IMR-90 (cell line): ENCODE data around the gene INPP4A. TPM values are rescaled to one million over a fixed set of nuclear protein-coding genes. Genes with fewer than 3 reads are reported as not detected.
A peak's percentile ranks its signal among the peaks of the same experiment; 100 is the strongest.

Experiments
- ATAC-seq: fragments of 200-7000 bp; cut with Tn5 transposase; 2 replicates; pipeline ENCODE4 v1.9.1; 2020; ENCODE audit warnings: low read depth, mild to moderate bottlenecking, moderate library complexity
- BruUV-seq: library from RNA; stranded (reverse); fragments of 400-500 nt; replicated peaks from 2 replicates; lab custom pipeline; 2021; lab: Mats Ljungman, UMichigan
- CTCF ChIA-PET: fragments of 300-600 bp; formaldehyde crosslinking; extraction: SDS; loops from one replicate; lab custom pipeline; 2021; ENCODE audit warnings: antibody characterized with exemption; lab: Yijun Ruan, JAX
- POLR2A ChIA-PET: fragments of 300-600 bp; sonication (Branson Sonifier 250); formaldehyde crosslinking; loops from one replicate; lab custom pipeline; 2022; ENCODE audit warnings: antibody characterized with exemption; ENCODE audit not compliant: unreplicated experiment; lab: Charles Lee
- DNase-seq: peaks from one replicate; pipeline ENCODE4 v3.0.0; 2013
- H2AFZ ChIP-seq: replicated peaks from 2 replicates; pipeline ENCODE3; 2013; ENCODE audit warnings: low read length, mild to moderate bottlenecking; ENCODE audit not compliant: poor library complexity
- H2AK5ac ChIP-seq: 2 replicates; pipeline ENCODE4 v1.6.1; 2013; ENCODE audit warnings: low read depth, low read length, inconsistent platforms
- H2AK9ac ChIP-seq: replicated peaks from 2 replicates; pipeline ENCODE3; 2013; ENCODE audit warnings: mild to moderate bottlenecking, low read depth, low read length, moderate library complexity; ENCODE audit not compliant: poor library complexity
- H2BK120ac ChIP-seq: 2 replicates; pipeline ENCODE4 v1.6.1; 2013; ENCODE audit warnings: low read depth, low read length, inconsistent platforms
- H2BK15ac ChIP-seq: 3 replicates; pipeline ENCODE4 v1.6.1; 2013; ENCODE audit warnings: low read depth, low read length, inconsistent platforms
- H2BK20ac ChIP-seq: 2 replicates; pipeline ENCODE4 v1.6.1; 2013; ENCODE audit warnings: low read depth, mild to moderate bottlenecking, inconsistent platforms, low read length, moderate library complexity
- H2BK5ac ChIP-seq: 2 replicates; pipeline ENCODE4 v1.6.1; 2013; ENCODE audit warnings: mild to moderate bottlenecking, low read depth, low read length, inconsistent platforms; ENCODE audit not compliant: poor library complexity, severe bottlenecking
- H3K14ac ChIP-seq: replicated peaks from 2 replicates; pipeline ENCODE4 v1.6.1; 2013; ENCODE audit warnings: low read depth, low read length, inconsistent platforms
- H3K18ac ChIP-seq: 2 replicates; pipeline ENCODE4 v1.6.1; 2013; ENCODE audit warnings: low read depth, low read length, control low read depth
- H3K23ac ChIP-seq: 2 replicates; pipeline ENCODE4 v1.6.1; 2013; ENCODE audit warnings: low read depth, low read length, inconsistent platforms
- H3K27ac ChIP-seq: 2 replicates; pipeline ENCODE4 v1.5.1; 2013; ENCODE audit warnings: mild to moderate bottlenecking, control low read depth, low read length; ENCODE audit not compliant: insufficient read depth
- H3K27me3 ChIP-seq: 2 replicates; pipeline ENCODE4 v1.6.1; 2013; ENCODE audit warnings: low read length; ENCODE audit not compliant: control insufficient read depth, insufficient read depth
- H3K36me3 ChIP-seq: 2 replicates; pipeline ENCODE4 v1.6.1; 2013; ENCODE audit warnings: low read length, mixed read lengths; ENCODE audit not compliant: control insufficient read depth, insufficient read depth
- H3K4ac ChIP-seq: 2 replicates; pipeline ENCODE4 v1.6.1; 2013; ENCODE audit warnings: low read depth, low read length, inconsistent platforms
- H3K4me1 ChIP-seq: 2 replicates; pipeline ENCODE4 v1.6.1; 2013; ENCODE audit warnings: low read length, mixed read lengths; ENCODE audit not compliant: control insufficient read depth, insufficient read depth
- H3K4me2 ChIP-seq: 2 replicates; pipeline ENCODE4 v1.6.1; 2013; ENCODE audit warnings: low read depth, mild to moderate bottlenecking, control low read depth, low read length, moderate library complexity
- H3K4me3 ChIP-seq: 2 replicates; pipeline ENCODE4 v1.5.1; 2013; ENCODE audit warnings: low read depth, mild to moderate bottlenecking, control low read depth, low read length, moderate library complexity; ENCODE audit not compliant: insufficient read depth
- H3K56ac ChIP-seq: 2 replicates; pipeline ENCODE4 v1.6.1; 2013; ENCODE audit warnings: low read length, inconsistent platforms; ENCODE audit not compliant: insufficient read depth; ENCODE audit errors: extremely low read depth
- H3K79me1 ChIP-seq, 2 experiments: 2 replicates each; pipeline ENCODE4 v1.6.1; 2013; ENCODE audit warnings: low read length in 2 of 2, inconsistent platforms in 1 of 2, low read depth in 1 of 2
- H3K9ac ChIP-seq: 2 replicates; pipeline ENCODE4 v1.6.1; 2013; ENCODE audit warnings: low read depth, low read length, control low read depth
- H3K9me1 ChIP-seq: 2 replicates; pipeline ENCODE4 v1.6.1; 2013; ENCODE audit warnings: low read length, inconsistent platforms; ENCODE audit not compliant: insufficient read depth
- H3K9me3 ChIP-seq: 2 replicates; pipeline ENCODE4 v1.6.1; 2013; ENCODE audit warnings: low read length; ENCODE audit not compliant: control insufficient read depth, insufficient read depth
- H4K20me1 ChIP-seq: 2 replicates; pipeline ENCODE4 v1.6.1; 2013; ENCODE audit warnings: low read length, inconsistent platforms; ENCODE audit not compliant: insufficient read depth
- H4K5ac ChIP-seq: 2 replicates; pipeline ENCODE4 v1.6.1; 2013; ENCODE audit warnings: mild to moderate bottlenecking, low read depth, low read length, control low read depth
- H4K8ac ChIP-seq, 2 experiments: 2 replicates each; pipeline ENCODE4 v1.6.1; 2013; ENCODE audit warnings: low read depth in 2 of 2, low read length in 2 of 2, control low read depth in 1 of 2, inconsistent platforms in 1 of 2
- H4K91ac ChIP-seq: 2 replicates; pipeline ENCODE4 v1.6.1; 2013; ENCODE audit warnings: low read depth, low read length, inconsistent platforms; ENCODE audit not compliant: insufficient read depth
- BHLHE40 ChIP-seq: fragments of 150-350 bp; IDR thresholded peaks from 2 replicates; pipeline ENCODE4 v1.6.1; 2016; ENCODE audit warnings: mild to moderate bottlenecking, low read depth, low read length
- CEBPB ChIP-seq: IDR thresholded peaks from 2 replicates; pipeline ENCODE4 v1.6.1; 2012; ENCODE audit warnings: low read depth, low read length, improper control_type of control experiment
- CHD1 ChIP-seq: IDR thresholded peaks from 2 replicates; pipeline ENCODE4 v1.6.1; 2012; ENCODE audit warnings: low read depth, low read length, improper control_type of control experiment
- FOS ChIP-seq: fragments of 150-350 bp; IDR thresholded peaks from 2 replicates; pipeline ENCODE4 v1.6.1; 2016; ENCODE audit warnings: low read depth, low read length
- MAFK ChIP-seq: IDR thresholded peaks from 2 replicates; pipeline ENCODE4 v1.6.1; 2012; ENCODE audit warnings: low read depth, low read length, improper control_type of control experiment
- MAZ ChIP-seq: IDR thresholded peaks from 2 replicates; pipeline ENCODE4 v1.6.1; 2012; ENCODE audit warnings: low read depth, mild to moderate bottlenecking, low read length, improper control_type of control experiment, moderate library complexity, borderline replicate concordance
- MXI1 ChIP-seq: IDR thresholded peaks from 2 replicates; pipeline ENCODE4 v1.6.1; 2012; ENCODE audit warnings: low read depth, mild to moderate bottlenecking, low read length, moderate library complexity, borderline replicate concordance
- NFE2L2 ChIP-seq: fragments of 150-350 bp; IDR thresholded peaks from 2 replicates; pipeline ENCODE4 v1.6.1; 2016; ENCODE audit warnings: low read depth, mild to moderate bottlenecking, low read length
- POLR2A ChIP-seq: IDR thresholded peaks from 2 replicates; pipeline ENCODE4 v1.6.1; 2012; ENCODE audit warnings: mild to moderate bottlenecking, low read depth, low read length
- RCOR1 ChIP-seq: IDR thresholded peaks from 2 replicates; pipeline ENCODE4 v1.6.1; 2012; ENCODE audit warnings: mild to moderate bottlenecking, low read length, improper control_type of control experiment; ENCODE audit not compliant: insufficient replicate concordance
- RFX5 ChIP-seq: IDR thresholded peaks from 2 replicates; pipeline ENCODE4 v1.8.0; 2012; ENCODE audit warnings: low read depth, mild to moderate bottlenecking, low read length, moderate library complexity
- WGBS, 2 experiments: methylation state at CpG; one replicate each; pipeline versions ENCODE4 v1.1.5 to v1.1.7; 2013; ENCODE audit warnings: missing lambda C conversion rate in 2 of 2; ENCODE audit not compliant: insufficient read length in 1 of 2; ENCODE audit errors: extremely low coverage in 2 of 2; 5-methylcytosine and 5-hydroxymethylcytosine counted together
- dilution Hi-C: fragments of 300-500 bp; cut with HindIII; formaldehyde crosslinking; loops from one replicate; pipeline ENCODE4 v1.14.3; 2018; ENCODE audit warnings: low sequenced_read_pairs; ENCODE audit not compliant: unreplicated experiment
- in situ Hi-C: fragments of 300-500 bp; cut with MboI; formaldehyde crosslinking; loops from 3 replicates; pipeline ENCODE4 v1.14.3; 2019; ENCODE audit warnings: low sequenced_read_pairs, inconsistent platforms, mixed read lengths
- intact Hi-C: fragments of 100-400 bp; cut with micrococcal nuclease; formaldehyde crosslinking; loops from 2 replicates; pipeline ENCODE4 v1.10.0; 2022
- polyA plus RNA-seq, 3 experiments: library from polyadenylated mRNA; depleted of rRNA; stranded (reverse); fragments of >200 nt; gene quantifications; 2 replicates each; pipeline ENCODE4 v1.2.3, GENCODE V29; 2012; ENCODE audit warnings: low replicate concordance in 1 of 3
- total RNA-seq: library from RNA; depleted of rRNA; stranded (reverse); fragments of >200 nt; gene quantifications from 2 replicates; pipeline ENCODE4 v1.2.3, GENCODE V29; 2012
- TF ChIP-seq, protein P1 (sequence below): fragments of 150-350 bp; IDR thresholded peaks from 2 replicates; pipeline ENCODE4 v1.6.1; 2017; ENCODE audit warnings: mild to moderate bottlenecking, antibody characterized with exemption, low read length, low read depth
- TF ChIP-seq, protein P2 (sequence below): conservative IDR thresholded peaks from 2 replicates; pipeline ENCODE4 v1.5.1; 2012; ENCODE audit warnings: mild to moderate bottlenecking, low read depth, low read length, improper control_type of control experiment
- TF ChIP-seq, protein P3 (sequence below): fragments of 150-350 bp; IDR thresholded peaks from 2 replicates; pipeline ENCODE4 v1.6.1; 2016; ENCODE audit warnings: low read depth, mild to moderate bottlenecking, low read length, moderate library complexity, borderline replicate concordance

The INPP4A gene
- total and polyA plus RNA-seq, 2 of the 4 experiments (the other 2 are of a cell fraction): 14.5 to 27.1 TPM

DNA sequence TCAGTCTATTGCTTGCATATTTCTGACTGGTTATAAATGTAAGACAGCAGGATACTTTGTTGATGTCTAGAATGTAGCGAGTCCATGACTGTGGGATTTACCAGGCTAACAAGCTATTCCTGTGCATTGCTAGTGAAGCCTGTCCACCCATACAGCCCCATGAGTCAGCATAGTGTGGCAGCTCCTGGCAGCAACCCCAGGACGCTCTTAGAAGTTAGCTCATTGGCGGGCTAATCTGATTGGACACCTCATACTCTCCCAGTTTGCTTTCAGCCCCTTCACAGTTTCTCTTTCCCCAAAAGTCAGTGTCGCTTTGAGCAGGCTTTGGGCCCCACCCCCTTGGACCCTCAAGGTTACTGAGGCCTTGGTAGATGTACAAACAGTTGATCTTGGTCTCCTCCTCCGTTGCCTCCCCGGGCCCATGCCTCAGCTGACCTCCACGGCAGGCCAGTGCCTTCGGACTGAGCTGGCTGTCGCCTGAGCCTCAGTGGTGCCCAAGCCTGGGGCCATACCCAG lies 115.7 kb downstream of the INPP4A start:
- ChIA-PET CTCF (interaction anchor here (0.5 to 1.0 kb wide), 4 partner anchors 9 to 584 kb away, joined by 3 to 4 read pairs (median 3); no protein-coding TSS in a partner anchor), POLR2A (interaction anchor here (0.5 kb wide), 1 partner anchor 18 kb away, joined by 12 read pairs; no protein-coding TSS in a partner anchor)
- no peak overlapping the region for H3K14ac ChIP-seq
- in situ Hi-C loops (no loop called here), intact Hi-C loops (no loop called here), dilution Hi-C loops (no loop called here)
- H4K20me1 ChIP-seq: peaks cover 5% of the 10 kb centered on the region; the same call in 1 of the 2 replicates
- H3K18ac ChIP-seq: peak overlapping the region; percentile 56; the same call in 1 of the 2 replicates
- H3K23ac ChIP-seq: no peak overlapping the region
- H3K9me1 ChIP-seq: peaks cover 15% of the 10 kb centered on the region
- H3K27me3 ChIP-seq: no peaks in the 10 kb centered on the region
- H2AFZ ChIP-seq: peak overlapping the region; percentile 86
- H3K4ac ChIP-seq: peak overlapping the region; percentile 67
- no peak overlapping the region for H2AK9ac ChIP-seq
- no TSS peak for BruUV-seq
- H2BK20ac ChIP-seq: no peak overlapping the region
- peaks cover 20% of the 10 kb centered on the region for H3K36me3 ChIP-seq
- peak overlapping the region; percentile 79 for H3K4me2 ChIP-seq
- no peak overlapping the region; the same call in 1 of the 2 replicates for H3K9ac ChIP-seq
- peak overlapping the region; percentile 19 to 85; a peak in 3 of 4 replicates for H4K8ac ChIP-seq
- peak; percentile 96 for DNase-seq
- no peak overlapping the region for H3K4me3 ChIP-seq
- 100% methylated on average over 4 of the region's 9 CpGs; no CpG with 5 or more reads in 1 of the 2 experiments for WGBS, 2 experiments
- no peaks in the 10 kb centered on the region for H3K9me3 ChIP-seq
- peak; percentile 94 for ATAC-seq
- H3K79me1 ChIP-seq: 0 out of 4 replicates have a peak, but pooled peaks cover 0 to 4% of the 10 kb centered on the region in 2 experiments
- H3K27ac ChIP-seq: peak overlapping the region; percentile 85
- peak overlapping the region; percentile 5; the same call in 1 of the 2 replicates for H4K5ac ChIP-seq
- H3K4me1 ChIP-seq: peaks cover 14% of the 10 kb centered on the region
- H3K56ac ChIP-seq: no peak overlapping the region
- peak overlapping the region; percentile 54 for H4K91ac ChIP-seq
- peak overlapping the region; percentile 23; the same call in 1 of the 3 replicates for H2BK15ac ChIP-seq
- H2AK5ac ChIP-seq: peak overlapping the region; percentile 69; the same call in 1 of the 2 replicates
- peak overlapping the region; percentile 63 for H2BK5ac ChIP-seq
- peak overlapping the region; percentile 72; the same call in 1 of the 2 replicates for H2BK120ac ChIP-seq
- TF ChIP-seq MAFK (peak; percentile 77), CEBPB (peak; percentile 12; the same call in 1 of the 2 replicates), POLR2A (no peak), MAZ (peak; percentile 33; the same call in 1 of the 2 replicates), NFE2L2 (peak; percentile 85), FOS (peak; percentile 54; the same call in 1 of the 2 replicates), BHLHE40 (peak; percentile 4; the same call in 1 of the 2 replicates), RFX5 (no peak), CHD1 (no peak), RCOR1 (no peak), MXI1 (no peak; the same call in 1 of the 2 replicates)
- TF ChIP-seq, protein P1, sequence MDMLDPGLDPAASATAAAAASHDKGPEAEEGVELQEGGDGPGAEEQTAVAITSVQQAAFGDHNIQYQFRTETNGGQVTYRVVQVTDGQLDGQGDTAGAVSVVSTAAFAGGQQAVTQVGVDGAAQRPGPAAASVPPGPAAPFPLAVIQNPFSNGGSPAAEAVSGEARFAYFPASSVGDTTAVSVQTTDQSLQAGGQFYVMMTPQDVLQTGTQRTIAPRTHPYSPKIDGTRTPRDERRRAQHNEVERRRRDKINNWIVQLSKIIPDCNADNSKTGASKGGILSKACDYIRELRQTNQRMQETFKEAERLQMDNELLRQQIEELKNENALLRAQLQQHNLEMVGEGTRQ: no peak
- TF ChIP-seq, protein P2, sequence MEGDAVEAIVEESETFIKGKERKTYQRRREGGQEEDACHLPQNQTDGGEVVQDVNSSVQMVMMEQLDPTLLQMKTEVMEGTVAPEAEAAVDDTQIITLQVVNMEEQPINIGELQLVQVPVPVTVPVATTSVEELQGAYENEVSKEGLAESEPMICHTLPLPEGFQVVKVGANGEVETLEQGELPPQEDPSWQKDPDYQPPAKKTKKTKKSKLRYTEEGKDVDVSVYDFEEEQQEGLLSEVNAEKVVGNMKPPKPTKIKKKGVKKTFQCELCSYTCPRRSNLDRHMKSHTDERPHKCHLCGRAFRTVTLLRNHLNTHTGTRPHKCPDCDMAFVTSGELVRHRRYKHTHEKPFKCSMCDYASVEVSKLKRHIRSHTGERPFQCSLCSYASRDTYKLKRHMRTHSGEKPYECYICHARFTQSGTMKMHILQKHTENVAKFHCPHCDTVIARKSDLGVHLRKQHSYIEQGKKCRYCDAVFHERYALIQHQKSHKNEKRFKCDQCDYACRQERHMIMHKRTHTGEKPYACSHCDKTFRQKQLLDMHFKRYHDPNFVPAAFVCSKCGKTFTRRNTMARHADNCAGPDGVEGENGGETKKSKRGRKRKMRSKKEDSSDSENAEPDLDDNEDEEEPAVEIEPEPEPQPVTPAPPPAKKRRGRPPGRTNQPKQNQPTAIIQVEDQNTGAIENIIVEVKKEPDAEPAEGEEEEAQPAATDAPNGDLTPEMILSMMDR: no peak
- TF ChIP-seq, protein P3, sequence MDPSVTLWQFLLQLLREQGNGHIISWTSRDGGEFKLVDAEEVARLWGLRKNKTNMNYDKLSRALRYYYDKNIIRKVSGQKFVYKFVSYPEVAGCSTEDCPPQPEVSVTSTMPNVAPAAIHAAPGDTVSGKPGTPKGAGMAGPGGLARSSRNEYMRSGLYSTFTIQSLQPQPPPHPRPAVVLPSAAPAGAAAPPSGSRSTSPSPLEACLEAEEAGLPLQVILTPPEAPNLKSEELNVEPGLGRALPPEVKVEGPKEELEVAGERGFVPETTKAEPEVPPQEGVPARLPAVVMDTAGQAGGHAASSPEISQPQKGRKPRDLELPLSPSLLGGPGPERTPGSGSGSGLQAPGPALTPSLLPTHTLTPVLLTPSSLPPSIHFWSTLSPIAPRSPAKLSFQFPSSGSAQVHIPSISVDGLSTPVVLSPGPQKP: no peak
